Measurements from ENCODE around the gene PRSS56.

Gene PRSS56

DNA sequence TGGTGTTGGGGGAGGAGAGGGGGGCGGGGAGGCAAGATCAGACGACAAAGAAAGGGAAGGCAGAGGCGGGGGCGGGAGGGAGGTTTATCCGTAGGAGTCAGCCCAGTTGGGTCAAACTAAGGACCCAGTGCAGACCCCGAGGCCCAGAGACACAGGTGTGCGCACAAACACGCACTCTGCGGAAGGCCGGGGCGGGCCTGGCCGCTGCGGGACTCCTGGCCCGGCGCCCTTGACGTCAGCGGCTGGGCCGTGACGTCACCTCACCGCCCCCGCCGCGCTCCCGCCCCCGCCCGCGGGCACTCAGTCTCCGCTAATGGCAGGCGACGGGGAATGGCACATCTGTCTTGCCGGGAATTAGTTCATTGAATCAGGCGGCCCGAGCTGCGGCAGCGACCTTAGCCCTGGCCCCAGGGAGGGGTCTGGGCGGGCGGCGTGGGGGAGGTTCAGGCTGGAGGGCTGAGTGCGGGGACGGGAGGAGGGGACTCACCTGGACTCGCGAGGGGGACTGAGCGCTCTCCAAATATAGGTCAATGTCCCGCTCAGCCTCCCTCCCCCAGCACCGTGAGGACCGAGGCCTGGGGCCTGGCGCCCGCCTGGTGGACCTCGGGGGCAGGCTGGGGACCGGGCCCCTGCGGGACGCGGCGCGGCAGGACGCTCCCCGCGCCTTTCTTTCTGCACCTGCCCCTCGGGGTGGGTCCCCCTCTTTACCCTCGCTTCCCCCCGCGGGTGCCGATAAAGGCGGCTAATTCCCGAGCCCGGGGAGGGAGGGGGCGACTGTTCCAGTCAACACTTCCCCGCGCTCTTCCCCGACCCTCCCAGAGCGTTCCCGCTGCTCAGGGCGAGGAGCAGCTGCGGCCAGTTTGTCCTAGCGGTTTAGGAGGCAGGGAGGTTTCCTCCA, 17.0 kb upstream of the PRSS56 start:
- peak; percentile 31 for DNase-seq

DNA sequence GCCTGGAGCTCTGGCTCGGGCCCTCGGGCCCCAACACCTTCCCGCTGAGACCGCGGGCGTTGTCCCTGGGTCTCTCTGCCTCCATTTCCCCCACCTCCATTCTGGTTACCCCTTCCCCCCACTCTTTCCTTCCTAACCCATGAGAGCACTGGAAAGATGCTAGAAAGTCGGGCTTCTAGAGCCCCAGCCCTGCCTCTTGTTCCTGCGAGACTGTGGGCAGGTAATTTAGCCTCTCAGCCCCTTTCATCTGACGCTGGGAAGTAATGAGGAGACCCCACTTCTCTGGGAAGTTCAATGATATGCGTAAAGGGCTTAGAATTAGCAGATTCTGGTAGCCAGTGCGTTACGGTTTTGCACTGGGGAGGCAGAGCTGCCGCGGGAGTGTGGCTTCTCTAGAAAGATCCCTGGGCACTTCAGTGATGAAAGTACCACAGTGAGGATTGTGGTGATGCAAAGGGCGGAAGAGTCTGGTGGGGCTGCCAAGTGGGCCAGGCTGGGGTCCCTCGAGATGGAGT, 16.3 kb upstream of the PRSS56 start:
- DNase-seq: no peak

- no peak for DNase-seq
Observed at GRCh38 chr2:232504438-232504837, 15.8 kb upstream of the PRSS56 start.

GRCh38 chr2:232505856-232506255, 14.3 kb upstream of the PRSS56 start:
- no peak for DNase-seq

GRCh38 chr2:232506709-232507108, 13.5 kb upstream of the PRSS56 start:
- no peak for DNase-seq

- DNase-seq: no peak
Observed at GRCh38 chr2:232508251-232508650, 11.9 kb upstream of the PRSS56 start.

DNA sequence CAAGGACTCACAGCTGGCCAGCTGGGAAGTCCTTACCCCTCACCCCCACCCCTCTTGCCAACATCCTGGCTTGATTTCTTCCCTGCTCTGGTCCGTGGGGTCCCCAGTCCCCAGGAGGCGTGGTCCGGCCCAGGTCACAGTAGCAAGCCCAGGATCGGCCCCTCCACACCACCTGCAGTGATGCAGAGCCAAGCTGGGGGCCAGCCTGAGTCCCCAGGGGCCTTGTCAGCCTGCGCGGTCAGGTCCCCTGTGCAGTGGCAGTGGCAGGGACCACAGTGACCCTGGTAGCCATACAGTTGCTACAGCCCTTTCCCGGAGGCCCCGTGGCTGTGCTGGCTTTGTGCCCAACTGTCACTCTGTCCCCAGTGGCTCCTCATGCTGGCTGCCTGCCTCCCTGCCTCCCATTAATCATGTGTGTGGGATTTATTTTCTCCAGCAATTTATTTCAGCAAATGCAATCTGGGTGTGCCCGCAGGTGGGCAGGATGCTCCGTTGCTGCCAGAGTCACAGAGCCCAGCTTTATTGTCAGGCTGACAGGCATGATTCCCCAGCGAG, 8.8 kb upstream of the PRSS56 start:
- DNase-seq: no peak

DNA sequence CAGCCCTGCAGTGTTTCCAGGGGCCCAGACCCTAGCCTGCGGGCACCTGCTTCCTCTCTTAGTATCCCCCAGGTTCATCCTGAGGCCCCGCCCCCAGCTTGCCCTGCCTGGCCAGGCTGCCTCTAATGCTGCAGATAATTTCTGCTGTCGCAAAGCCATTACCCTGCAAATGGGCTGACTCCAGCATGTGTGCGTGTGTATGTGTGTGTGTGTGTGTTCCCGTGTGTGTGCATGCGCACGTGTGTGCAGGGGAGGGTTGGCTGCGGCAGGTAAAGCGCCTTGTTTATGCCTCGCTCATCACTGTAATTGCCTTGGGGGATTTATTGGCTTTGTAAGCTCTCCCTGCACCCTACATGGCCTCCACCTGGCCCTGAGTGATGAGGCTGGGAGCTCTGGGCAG, 7.6 kb upstream of the PRSS56 start:
- no peak for DNase-seq

DNA sequence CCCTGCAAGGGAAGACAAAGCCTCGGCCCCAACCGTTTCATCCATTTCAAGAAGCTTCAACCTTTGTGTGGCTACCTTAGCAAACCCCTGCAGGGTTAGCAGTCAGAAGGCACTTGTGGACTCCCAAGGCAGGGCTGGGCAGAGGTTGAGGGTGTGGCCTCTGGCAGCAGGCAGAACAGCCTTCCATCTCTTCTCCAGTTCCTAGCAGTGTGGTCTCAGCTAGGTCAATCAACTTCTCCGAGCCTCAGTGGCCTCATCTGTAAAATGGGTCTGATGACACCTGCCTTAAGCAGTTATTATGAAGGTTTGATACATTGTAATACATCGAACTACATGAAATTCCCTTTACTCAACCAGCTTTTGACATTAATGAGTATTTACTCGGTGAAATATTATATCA, 6.8 kb upstream of the PRSS56 start:
- no peak for DNase-seq

DNA sequence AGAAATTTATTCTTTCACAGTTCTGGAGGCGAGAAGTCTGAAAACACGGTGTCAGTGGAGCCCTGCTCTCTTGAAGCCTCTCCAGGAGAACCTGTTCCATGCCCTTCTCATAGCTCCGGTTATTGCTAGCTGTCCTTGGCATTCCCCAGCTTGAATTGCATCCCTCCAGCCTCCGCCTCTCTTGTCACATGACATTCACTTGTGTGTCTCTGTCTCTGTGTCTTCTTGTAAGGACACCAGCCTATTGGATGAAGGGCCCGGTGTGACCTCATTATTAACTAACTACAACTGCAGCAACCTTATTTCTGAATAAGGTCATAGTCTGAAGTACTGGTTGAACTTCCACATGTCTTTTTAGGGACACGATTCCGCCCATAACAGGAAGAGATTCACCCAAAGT, 4.5 kb upstream of the PRSS56 start:
- no peak for DNase-seq

GRCh38 chr2:232516551-232516950, 3.6 kb upstream of the PRSS56 start:
- no peak for DNase-seq

DNA sequence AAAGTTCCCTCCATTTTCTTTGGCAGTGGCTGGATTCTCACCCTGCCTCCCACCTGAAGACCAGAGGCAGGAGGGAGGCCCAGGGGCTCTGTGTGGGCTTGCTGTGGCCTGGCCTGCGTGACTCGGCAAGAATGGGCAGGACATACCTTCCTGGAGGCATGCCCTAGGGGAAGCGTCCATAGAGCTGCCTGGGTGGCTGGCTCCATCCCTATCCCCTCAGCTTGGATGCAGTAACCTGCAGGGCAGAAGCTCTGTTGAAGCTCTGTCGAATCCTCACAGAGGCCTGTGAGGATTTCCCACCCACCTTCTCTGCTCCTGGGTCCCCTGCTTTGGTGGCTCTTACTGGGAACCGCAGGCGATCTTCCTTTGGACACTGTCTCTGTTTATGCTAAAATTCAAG, 1.3 kb upstream of the PRSS56 start:
- no peak for DNase-seq

DNA sequence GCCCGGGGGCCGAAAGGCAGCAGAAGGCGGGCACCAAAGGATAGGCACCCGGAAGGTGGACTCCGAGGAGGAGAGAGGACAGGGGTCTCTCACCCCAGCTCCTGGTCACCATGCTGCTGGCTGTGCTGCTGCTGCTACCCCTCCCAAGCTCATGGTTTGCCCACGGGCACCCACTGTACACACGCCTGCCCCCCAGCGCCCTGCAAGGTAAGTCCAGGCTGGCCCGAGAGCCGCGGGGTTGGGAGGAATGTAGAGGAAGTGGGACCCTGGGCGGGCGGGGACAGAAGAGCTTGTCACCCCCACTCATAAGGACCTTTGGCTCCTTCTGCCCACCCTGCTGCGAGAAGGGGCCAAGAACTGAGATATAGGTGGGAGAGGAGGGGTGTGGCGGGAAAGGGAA, 301 bp downstream of the PRSS56 start:
- DNase-seq: no peak

DNA sequence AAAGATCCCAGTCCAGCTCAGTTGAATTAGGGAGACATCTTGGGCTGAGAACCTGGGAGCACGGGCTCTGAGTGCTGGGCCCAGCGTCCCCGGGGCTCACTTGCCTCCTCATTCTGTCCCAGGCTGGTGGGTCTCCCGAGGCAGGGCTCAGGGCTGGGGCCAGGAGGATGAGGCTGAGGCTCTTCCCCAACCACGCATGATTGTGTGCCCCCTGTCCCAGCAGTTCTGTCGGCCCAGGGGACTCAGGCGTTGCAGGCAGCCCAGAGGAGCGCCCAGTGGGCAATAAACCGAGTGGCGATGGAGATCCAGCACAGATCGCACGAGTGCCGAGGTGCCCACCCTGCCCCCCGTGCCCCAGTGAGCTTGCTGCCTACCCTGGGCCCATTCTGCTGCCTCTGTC, 910 bp downstream of the PRSS56 start:
- no peak for DNase-seq

GRCh38 chr2:232521959-232522622, 1.9 kb downstream of the PRSS56 start:
- DNase-seq: peak; percentile 73

- no peak for DNase-seq
Observed at GRCh38 chr2:232522623-232523401, 2.6 kb downstream of the PRSS56 start.

- no peak for DNase-seq
Observed at GRCh38 chr2:232523402-232523681, 3.2 kb downstream of the PRSS56 start.

GRCh38 chr2:232523682-232524597, 3.8 kb downstream of the PRSS56 start:
- peak; percentile 25 for DNase-seq

- DNase-seq: no peak
Observed at GRCh38 chr2:232524771-232525170, 4.6 kb downstream of the PRSS56 start.

DNA sequence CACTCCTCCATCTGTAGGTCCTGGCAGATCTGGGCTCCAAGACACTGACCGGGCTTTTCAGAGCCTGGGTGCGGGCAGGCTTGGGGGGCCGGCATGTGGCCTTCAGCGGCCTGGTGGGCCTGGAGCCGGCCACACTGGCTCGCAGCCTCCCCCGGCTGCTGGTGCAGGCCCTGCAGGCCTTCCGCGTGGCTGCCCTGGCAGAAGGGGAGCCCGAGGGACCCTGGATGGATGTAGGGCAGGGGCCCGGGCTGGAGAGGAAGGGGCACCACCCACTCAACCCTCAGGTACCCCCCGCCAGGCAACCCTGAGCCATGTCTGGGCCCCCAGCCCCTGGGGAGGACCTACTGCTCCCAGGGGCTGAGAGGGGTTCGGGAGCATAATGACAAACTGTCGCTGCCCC, 5.0 kb downstream of the PRSS56 start:
- DNase-seq: no peak

DNA sequence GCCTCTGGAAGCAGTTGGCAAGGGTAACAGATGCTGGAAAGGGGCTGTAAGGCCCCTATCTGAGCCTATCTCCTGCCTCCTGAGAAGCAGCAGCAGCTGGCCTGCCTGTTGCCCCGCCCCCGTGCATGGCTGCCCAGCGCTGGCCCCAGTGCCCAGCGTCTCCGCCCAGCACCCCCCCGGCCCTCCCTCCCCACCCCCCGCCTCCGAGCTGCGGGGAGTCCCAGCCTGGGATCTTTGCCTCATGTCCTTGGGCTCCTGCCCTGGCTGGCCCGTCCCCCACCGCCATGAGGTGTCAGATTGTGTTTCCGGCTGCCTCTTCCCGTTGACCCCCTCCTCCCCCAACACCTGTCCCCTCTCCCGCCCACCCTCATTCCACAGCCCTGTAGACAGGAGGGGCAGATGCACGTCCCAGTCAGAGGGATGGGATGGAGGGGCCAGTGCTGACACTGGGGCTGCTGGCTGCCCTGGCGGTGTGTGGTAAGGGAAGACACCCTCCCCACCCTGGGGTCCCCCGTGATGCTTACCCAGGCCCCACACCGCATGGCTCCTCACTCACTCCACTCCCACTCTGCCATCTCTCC, 5.7 kb downstream of the PRSS56 start, which contains the start of gene CHRND:
CHRND (plus strand) TSS at position 370 of the 581 bp plus-strand sequence; CDS start at position 426, 56 bp downstream.
- DNase-seq: no peak
